NCI-H128 (cell line): ENCODE data around the gene GABPA.
"Not testable (repeated sequence)": the region's sequence is repeated elsewhere in the genome, so short reads cannot be mapped to it uniquely, and the experiment has no call there.

ENCODE experiments used
- DNase-seq: peaks from one replicate; lab custom pipeline; 2025; ENCODE audit not compliant: unreplicated experiment; lab: John Stamatoyannopoulos, UW

Gene GABPA

DNA sequence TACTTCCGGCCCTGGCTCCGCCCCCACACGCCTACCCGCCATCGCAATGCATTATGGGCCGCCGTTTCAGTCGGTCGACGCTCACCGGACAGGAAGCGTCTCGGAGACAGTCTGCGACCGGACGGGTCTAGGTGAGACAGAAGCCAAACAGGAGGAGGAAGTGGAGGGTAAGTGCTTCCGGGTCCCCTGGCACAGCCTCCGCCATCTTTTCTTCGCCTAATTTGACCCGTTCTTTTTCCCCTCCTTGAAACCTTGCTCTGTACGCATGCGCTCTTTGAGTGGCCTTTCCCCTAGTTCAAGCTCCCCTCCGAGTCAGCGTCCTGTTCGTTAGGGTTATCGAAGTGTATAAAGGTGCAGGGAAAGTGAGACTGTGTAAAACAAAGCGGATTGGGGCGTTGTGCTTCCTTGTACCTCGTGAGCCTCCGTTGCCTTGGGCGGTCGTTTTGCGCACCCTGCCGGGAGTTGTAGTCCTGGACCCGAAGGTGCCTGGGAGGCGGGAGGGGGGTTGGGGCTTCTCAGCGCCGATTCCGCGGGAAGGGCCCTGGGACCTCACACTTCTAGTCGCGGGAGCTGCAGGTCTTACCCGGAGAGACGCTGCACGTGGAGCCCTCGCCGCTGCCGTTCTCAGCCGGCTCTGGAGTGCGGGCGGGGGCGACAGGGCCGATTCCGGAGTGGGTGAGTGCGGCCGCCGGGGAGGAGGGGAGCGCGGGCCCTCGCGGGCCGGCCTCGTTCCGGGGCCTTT is at the start of gene GABPA, which contains the start of gene ATP5PF:
Gene GABPA (plus strand): TSS at position 69 of the 742 bp plus-strand sequence. CDS start 6,627 bp downstream, outside the sequence.
Gene ATP5PF (minus strand): TSS at position 1 of the 742 bp plus-strand sequence. CDS start 5,110 bp downstream, outside the sequence.
- peak; percentile 95 for DNase-seq

- no peak for DNase-seq
Measured at GRCh38 chr21:25687787-25688186, 47.0 kb upstream of the GABPA start.

GRCh38 chr21:25688275-25689155 is 46.3 kb upstream of the GABPA start:
- DNase-seq, result no peak

GRCh38 chr21:25689226-25689625 is 45.5 kb upstream of the GABPA start:
- no peak for DNase-seq

DNA sequence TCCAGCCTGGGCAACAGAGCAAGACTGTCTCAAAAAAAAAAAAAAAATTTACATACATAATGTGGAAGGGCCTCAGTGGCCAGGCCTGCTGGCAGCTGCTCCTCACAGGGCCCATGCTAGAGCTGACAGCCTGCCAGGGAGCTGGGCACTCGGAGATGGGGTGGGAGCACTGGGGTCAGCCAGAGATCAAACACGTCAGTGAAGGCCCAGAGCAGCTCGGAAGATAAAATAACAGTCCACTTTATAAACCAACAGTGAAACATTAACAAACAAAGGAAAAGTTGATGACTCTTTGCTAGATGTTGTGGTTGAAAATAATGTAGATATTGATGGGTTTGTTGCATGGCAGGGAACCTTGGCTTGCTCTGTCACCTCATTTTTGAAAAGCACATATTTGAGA is 42.8 kb upstream of the GABPA start:
- no peak for DNase-seq

- DNase-seq, result not testable (repeated sequence)
Measured at GRCh38 chr21:25695461-25695860, 39.3 kb upstream of the GABPA start.

- DNase-seq, result no peak
Measured at GRCh38 chr21:25700741-25701140, 34.0 kb upstream of the GABPA start.

DNA sequence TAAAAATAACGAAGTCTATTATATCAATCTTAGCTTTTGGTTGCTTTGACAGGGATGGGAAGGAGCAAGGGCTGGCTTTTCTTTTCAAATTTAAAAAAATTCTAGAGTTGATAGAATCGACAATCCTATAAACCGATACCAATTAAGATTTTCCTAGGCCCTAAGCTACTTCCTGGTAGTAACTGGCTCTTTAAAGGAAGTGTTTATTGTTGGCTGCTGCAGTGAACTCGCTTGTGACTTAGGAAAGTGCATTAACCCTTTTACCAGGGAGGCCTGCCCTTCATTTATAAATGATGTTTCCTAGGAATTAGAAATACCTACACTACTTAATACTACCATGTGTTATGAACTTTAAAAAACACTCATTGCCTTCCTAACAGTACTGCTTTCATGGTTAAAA is 33.2 kb upstream of the GABPA start:
- DNase-seq, result no peak

DNA sequence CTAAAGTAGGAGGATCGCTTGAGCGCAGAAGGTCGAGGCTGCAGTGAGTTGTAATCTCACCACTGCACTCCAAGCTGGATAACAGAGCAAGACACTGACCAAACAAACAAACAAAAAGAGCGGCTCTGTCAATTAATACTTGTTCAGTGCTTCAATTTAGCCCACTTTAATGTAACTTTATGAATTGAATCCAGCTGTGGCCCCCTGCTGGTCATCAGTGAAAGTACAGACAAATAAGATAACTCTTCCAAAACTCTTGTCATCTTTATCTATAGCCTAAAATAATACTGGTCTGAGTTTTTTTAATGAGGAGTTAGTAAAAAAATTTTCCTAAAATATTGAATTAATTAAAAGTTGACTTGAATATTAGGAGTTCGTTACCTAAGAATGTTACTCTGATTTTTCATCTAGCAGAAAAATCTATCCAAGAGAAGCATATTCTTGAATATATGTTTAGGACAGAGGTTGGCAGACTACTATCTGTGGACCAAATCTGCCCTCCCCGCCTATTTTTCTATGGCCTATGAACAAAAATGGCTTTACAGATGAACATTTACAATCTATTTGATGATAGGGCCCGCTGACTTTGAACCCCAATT is 26.2 kb upstream of the GABPA start:
- DNase-seq, result no peak

GRCh38 chr21:25709684-25710265 is 25.0 kb upstream of the GABPA start:
- no peak for DNase-seq

DNA sequence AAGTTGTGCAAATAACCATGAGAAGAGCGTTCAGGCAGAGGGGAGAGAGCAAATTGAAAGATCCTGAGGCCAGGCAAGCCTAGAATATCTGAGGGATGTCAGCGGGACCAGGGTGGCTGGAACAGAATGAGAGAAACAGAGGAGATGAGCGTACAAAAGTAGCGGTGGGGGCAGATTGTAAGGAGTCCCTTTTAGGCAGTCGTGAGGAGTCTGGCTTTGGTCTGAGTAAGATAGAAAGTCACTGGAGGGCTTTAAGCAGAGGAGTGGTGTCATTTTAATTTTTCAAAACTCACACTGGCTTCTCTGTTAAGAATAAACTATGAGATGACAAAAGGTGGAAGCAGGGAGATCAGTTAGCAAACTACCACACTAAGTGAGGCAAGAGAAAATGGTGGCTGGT is 24.2 kb upstream of the GABPA start:
- DNase-seq, result no peak

DNA sequence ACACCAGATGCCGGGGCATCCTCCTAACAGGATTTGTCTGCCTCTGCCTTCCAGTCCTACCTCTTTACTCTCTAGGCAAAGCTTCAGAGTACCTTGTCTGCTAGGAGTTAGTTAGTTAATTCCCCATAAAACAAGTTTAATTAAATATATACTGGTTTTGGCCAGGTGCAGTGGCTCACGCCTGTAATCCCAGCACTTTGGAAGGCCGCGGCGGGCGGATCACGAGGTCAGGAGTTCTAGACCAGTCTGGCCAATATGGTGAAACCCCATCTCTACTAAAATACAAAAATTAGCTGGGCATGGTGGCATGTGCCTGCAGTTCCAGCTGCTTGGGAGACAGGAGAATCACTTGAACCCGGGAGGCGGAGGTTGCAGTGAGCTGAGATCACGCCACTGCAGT is 20.7 kb upstream of the GABPA start:
- DNase-seq, result not testable (repeated sequence)

DNA sequence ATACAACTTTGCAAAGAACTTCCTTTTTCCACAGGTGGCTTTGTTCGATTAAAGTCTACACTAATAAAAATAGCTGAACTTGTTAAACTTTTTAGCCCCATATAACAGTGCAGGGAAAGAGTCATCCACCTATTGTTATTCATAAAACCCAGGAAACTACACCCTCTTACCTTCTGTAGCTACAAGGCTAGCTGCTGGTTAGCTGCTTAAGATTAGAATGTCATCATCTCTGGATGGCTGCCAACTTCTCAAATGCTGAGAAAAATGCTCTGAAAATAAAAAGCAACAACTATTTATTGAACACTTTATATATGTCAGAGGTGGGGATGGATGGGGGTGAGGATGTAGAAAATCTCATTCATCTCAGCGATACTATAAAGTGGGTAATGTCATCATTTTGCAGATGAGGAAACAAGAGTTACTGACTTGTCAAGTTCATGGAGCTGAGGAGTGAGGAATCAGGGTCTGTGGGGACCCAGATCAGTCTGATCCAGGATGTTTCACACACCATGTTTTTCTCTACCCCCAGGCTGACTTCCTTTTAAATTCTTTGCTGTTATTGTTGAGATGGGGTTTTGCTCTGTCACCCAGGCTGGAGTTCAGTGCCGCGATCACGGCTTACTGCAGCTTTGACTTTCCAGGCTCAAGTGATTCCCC is 17.2 kb upstream of the GABPA start:
- no peak for DNase-seq

- DNase-seq, result no peak
Measured at GRCh38 chr21:25721987-25722386, 12.8 kb upstream of the GABPA start.

GRCh38 chr21:25722631-25723030 is 12.1 kb upstream of the GABPA start:
- DNase-seq, result no peak

- DNase-seq, result no peak
Measured at GRCh38 chr21:25732091-25732760, 2.5 kb upstream of the GABPA start.

DNA sequence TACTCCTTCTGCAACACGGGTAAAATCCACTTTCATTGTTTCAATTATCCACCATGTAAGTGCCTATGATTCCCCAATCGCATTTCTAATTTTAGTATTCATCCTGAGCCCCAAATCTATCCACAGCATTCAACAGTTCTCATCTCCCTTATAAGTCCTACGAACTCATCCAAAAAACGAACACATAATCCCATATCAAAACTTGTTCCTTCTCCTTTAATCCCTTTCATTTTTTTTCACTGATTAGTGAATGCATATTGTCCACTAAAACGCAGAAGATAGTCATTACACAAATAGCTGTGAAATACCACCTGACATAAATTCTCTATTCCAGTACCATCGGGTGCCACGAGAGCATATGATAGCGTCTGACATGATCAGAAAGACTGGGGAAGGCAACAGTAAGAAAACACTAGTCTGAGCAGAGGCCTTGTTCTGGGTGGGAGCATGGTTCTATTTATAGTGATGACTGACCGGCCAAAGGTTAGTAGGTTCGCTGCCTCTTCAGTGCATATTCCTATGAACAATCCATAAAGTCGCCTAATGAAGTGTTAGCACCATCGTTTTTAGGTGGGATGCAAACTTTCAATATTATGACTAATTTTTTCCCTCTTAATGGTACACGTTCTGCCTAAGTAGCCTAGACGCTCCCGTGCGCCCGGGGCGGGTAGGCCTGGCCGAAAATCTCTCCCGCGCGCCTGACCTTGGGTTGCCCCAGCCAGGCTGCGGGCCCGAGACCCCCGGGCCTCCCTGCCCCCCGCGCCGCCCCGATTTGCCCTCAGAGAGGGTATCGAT is 716 bp upstream of the GABPA start:
- DNase-seq, result no peak

GRCh38 chr21:25734654-25734903 is 193 bp upstream of the GABPA start:
- DNase-seq, result no peak
